ENCODE measurements around the gene SACM1L. TPM values are rescaled to one million over a fixed set of nuclear protein-coding genes. Genes with fewer than 3 reads are reported as not detected.

The SACM1L gene
- total and polyA plus RNA-seq, 2 of the 13 experiments (the other 11 are each of a cell fraction or from before 2014, with no cell fraction given), result 15.1 to 27.8 TPM

DNA sequence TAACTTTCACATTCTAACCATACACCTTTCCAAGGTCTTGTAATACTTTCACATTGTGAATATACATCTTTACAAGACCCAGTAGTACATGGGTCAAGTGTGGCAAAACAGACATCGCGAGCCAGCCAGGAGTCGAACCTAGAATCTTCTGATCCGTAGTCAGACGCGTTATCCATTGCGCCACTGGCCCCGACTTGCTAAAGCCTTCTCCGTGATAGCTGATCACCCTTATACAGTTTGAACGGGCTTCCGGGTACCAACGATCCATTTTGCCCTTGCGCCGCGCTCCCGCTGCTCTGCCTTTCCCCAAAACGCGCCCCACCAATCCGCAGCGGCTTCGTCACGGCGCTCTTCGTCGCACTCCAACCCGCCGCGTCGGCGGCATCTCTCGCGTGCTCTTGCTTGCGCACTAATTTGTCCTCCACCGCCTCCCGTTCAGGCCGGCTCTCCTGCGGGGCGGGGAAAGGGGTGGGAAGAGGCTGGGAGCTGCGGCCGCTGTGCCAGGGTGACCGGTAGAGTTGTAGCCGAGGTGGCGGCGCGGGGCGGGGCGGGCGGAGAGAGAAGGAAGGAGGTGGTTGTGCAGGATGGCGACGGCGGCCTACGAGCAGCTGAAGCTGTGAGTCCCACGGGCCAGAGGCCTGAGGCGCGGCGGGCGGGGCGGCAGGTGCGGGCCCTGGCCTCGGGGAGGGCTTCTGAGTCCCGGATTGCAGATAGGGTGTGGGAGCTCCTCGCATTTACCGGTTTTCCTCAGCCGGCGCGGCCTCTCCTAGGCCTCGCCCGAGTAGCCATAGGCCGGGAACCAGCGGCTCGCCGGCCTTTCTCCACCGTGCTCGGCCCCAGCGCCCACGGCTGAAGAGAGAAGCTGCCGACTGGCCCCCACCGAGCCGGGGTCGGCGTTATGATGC lies at the start of gene SACM1L (continued):
- TF ChIP-seq PCBP2 (optimal IDR thresholded peaks at IDR 0.05; ENCODE audit: low read depth, low read length, poor library complexity, severe bottlenecking) (no peak), ZNF24 (IDR thresholded peaks at IDR 0.05) (peak; percentile 100), SKI (IDR thresholded peaks at IDR 0.05; ENCODE audit: partially characterized antibody) (peak; percentile 43), ZBTB21 (CRISPR knock-in tag; IDR thresholded peaks at IDR 0.05) (no peak), ZNF34 (CRISPR knock-in tag; IDR thresholded peaks at IDR 0.05; ENCODE audit: borderline replicate concordance) (no peak), KDM1A (CRISPR knock-in tag; IDR thresholded peaks at IDR 0.05) (peak; percentile 68; the same call in 1 of the 2 replicates), ZNF484 (CRISPR knock-in tag; IDR thresholded peaks at IDR 0.05; ENCODE audit: borderline replicate concordance, low read depth) (no peak), TBL1XR1 (IDR thresholded peaks at IDR 0.05; ENCODE audit: borderline replicate concordance, low read length, partially characterized antibody) (peak; percentile 37), ZNF263 (CRISPR knock-in tag; IDR thresholded peaks at IDR 0.05) (no peak; the same call in 1 of the 2 replicates), ZNF232 (CRISPR knock-in tag; IDR thresholded peaks at IDR 0.05; ENCODE audit: borderline replicate concordance) (peak; percentile 46; the same call in 1 of the 2 replicates), ZNF343 (CRISPR knock-in tag; IDR thresholded peaks at IDR 0.05) (peak; percentile 62), ZNF234 (CRISPR knock-in tag; conservative IDR thresholded peaks at IDR 0.05) (no peak), ZNF124 (CRISPR knock-in tag; IDR thresholded peaks at IDR 0.05) (peak; percentile 48; the same call in 1 of the 2 replicates), SP4 (CRISPR knock-in tag; IDR thresholded peaks at IDR 0.05) (0 out of 2 replicates have a peak, but pooled peaks have one; percentile 62), ZNF331 (CRISPR knock-in tag; IDR thresholded peaks at IDR 0.05) (peak; percentile 88)
- TF ChIP-seq, protein P1, sequence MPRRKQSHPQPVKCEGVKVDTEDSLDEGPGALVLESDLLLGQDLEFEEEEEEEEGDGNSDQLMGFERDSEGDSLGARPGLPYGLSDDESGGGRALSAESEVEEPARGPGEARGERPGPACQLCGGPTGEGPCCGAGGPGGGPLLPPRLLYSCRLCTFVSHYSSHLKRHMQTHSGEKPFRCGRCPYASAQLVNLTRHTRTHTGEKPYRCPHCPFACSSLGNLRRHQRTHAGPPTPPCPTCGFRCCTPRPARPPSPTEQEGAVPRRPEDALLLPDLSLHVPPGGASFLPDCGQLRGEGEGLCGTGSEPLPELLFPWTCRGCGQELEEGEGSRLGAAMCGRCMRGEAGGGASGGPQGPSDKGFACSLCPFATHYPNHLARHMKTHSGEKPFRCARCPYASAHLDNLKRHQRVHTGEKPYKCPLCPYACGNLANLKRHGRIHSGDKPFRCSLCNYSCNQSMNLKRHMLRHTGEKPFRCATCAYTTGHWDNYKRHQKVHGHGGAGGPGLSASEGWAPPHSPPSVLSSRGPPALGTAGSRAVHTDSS (CRISPR knock-in tag; conservative IDR thresholded peaks at IDR 0.05), result peak; percentile 73; the same call in 1 of the 2 replicates
- TF ChIP-seq, protein P2, sequence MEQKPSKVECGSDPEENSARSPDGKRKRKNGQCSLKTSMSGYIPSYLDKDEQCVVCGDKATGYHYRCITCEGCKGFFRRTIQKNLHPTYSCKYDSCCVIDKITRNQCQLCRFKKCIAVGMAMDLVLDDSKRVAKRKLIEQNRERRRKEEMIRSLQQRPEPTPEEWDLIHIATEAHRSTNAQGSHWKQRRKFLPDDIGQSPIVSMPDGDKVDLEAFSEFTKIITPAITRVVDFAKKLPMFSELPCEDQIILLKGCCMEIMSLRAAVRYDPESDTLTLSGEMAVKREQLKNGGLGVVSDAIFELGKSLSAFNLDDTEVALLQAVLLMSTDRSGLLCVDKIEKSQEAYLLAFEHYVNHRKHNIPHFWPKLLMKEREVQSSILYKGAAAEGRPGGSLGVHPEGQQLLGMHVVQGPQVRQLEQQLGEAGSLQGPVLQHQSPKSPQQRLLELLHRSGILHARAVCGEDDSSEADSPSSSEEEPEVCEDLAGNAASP (CRISPR knock-in tag; IDR thresholded peaks at IDR 0.05; ENCODE audit: borderline replicate concordance), result peak; percentile 6
- TF ChIP-seq, protein P3, sequence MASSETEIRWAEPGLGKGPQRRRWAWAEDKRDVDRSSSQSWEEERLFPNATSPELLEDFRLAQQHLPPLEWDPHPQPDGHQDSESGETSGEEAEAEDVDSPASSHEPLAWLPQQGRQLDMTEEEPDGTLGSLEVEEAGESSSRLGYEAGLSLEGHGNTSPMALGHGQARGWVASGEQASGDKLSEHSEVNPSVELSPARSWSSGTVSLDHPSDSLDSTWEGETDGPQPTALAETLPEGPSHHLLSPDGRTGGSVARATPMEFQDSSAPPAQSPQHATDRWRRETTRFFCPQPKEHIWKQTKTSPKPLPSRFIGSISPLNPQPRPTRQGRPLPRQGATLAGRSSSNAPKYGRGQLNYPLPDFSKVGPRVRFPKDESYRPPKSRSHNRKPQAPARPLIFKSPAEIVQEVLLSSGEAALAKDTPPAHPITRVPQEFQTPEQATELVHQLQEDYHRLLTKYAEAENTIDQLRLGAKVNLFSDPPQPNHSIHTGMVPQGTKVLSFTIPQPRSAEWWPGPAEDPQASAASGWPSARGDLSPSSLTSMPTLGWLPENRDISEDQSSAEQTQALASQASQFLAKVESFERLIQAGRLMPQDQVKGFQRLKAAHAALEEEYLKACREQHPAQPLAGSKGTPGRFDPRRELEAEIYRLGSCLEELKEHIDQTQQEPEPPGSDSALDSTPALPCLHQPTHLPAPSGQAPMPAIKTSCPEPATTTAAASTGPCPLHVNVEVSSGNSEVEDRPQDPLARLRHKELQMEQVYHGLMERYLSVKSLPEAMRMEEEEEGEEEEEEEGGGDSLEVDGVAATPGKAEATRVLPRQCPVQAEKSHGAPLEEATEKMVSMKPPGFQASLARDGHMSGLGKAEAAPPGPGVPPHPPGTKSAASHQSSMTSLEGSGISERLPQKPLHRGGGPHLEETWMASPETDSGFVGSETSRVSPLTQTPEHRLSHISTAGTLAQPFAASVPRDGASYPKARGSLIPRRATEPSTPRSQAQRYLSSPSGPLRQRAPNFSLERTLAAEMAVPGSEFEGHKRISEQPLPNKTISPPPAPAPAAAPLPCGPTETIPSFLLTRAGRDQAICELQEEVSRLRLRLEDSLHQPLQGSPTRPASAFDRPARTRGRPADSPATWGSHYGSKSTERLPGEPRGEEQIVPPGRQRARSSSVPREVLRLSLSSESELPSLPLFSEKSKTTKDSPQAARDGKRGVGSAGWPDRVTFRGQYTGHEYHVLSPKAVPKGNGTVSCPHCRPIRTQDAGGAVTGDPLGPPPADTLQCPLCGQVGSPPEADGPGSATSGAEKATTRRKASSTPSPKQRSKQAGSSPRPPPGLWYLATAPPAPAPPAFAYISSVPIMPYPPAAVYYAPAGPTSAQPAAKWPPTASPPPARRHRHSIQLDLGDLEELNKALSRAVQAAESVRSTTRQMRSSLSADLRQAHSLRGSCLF (CRISPR knock-in tag; IDR thresholded peaks at IDR 0.05; ENCODE audit: borderline replicate concordance), result peak; percentile 79; the same call in 1 of the 2 replicates
- TF ChIP-seq, protein P4, sequence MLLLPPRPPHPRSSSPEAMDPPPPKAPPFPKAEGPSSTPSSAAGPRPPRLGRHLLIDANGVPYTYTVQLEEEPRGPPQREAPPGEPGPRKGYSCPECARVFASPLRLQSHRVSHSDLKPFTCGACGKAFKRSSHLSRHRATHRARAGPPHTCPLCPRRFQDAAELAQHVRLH (CRISPR knock-in tag; IDR thresholded peaks at IDR 0.05; ENCODE audit: borderline replicate concordance, low read depth), result no peak
- TF ChIP-seq, protein P5, sequence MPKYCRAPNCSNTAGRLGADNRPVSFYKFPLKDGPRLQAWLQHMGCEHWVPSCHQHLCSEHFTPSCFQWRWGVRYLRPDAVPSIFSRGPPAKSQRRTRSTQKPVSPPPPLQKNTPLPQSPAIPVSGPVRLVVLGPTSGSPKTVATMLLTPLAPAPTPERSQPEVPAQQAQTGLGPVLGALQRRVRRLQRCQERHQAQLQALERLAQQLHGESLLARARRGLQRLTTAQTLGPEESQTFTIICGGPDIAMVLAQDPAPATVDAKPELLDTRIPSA (CRISPR knock-in tag; IDR thresholded peaks at IDR 0.05; ENCODE audit: borderline replicate concordance), result peak; percentile 88; the same call in 1 of the 2 replicates
